Stimulated activated CD4-positive, alpha-beta T cell treated with anti-CD3 and anti-CD28 coated beads, Interleukin-4, amount 100 ng/mL, for 4 hours (primary cell): ENCODE results near the gene OR2M2.

Experiments used
- DNase-seq, 2 experiments: peaks; one replicate each; pipeline ENCODE4 v3.0.0-alpha.2; 2020

OR2M2 gene, protein sequence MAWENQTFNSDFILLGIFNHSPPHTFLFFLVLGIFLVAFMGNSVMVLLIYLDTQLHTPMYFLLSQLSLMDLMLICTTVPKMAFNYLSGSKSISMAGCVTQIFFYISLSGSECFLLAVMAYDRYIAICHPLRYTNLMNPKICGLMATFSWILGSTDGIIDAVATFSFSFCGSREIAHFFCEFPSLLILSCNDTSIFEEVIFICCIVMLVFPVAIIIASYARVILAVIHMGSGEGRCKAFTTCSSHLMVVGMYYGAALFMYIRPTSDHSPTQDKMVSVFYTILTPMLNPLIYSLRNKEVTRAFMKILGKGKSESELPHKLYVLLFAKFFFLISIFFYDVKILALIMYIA

GRCh38 chr1:248174521-248174920, at the start of gene OR2M2:
Gene OR2M2, plus strand, starts transcription at chr1:248174821. Its CDS starts 5,165 bp downstream, at chr1:248179986.
- no peak for DNase-seq

DNA sequence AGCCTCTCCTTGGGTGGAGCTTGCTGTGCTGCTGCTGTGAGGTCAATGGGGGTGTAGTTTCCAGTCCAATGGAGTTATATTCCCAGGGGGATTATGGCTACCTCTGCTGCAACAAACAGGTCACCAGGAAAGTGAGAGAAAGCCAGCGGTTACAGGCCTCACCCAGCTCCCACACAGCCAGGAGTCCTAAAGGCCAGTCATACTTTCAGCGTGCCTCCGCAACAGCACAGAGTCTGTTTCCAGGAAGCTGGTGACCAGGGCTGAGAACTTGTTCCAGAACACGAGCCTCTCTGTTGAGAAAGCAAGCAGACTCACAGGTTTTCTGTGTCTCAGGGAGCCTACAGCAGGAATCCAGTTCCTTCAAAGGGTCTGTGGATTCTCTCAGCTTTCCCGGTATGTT, 47.0 kb upstream of the OR2M2 start:
- no peak for DNase-seq

- no peak for DNase-seq
Observed at GRCh38 chr1:248136811-248137210, 37.8 kb upstream of the OR2M2 start.

DNA sequence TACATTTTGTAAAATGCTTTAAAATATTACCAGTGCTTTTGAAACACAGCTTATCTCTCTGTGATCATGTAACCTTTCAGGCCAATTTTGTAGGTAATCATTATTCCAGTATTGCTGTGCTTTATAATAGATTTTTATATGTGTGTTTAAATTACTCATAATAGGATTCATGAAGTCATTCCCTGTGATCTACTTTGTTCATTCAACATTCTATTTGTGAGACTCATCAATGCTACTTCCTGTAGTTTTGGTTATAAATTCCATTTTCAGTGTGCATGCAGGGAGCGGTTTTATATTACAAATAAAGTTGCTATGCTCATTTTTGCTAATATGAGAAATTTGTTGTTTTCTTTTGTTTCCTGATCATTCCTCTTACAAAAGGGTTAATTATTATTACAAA, 33.8 kb upstream of the OR2M2 start:
- no peak for DNase-seq

GRCh38 chr1:248143311-248143710, 31.3 kb upstream of the OR2M2 start:
- no peak for DNase-seq

GRCh38 chr1:248144513-248145198, 30.0 kb upstream of the OR2M2 start, which contains the start of gene OR2M5:
Gene OR2M5, plus strand, starts transcription at chr1:248145148. Its CDS starts 0 bp downstream, at chr1:248145148.
- DNase-seq = no peak

GRCh38 chr1:248152056-248152827, 22.4 kb upstream of the OR2M2 start:
- DNase-seq = no peak

GRCh38 chr1:248155927-248156326, 18.7 kb upstream of the OR2M2 start:
- no peak for DNase-seq

- no peak for DNase-seq
Observed at GRCh38 chr1:248158758-248159157, 15.9 kb upstream of the OR2M2 start.

DNA sequence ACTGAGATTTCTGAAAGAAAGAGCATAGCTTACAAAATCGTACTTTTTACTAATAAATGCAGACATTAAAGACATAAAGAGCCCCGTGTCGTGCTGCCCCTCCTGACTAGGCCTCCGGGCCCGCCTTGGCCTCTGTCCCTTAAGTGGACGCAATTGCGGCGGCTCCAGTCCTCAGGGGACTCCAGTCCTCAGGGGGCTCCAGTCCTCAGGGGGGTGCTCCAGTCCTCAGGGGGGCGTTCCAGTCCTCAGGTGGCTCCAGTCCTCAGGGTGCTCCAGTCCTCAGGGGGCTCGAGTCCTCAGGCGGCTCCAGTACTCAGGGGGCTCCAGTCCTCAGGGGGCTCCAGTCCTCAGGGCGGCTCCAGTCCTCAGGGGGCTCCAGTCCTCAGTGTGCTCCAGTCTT, 10.6 kb upstream of the OR2M2 start:
- DNase-seq = no peak

- DNase-seq = no peak
Observed at GRCh38 chr1:248165186-248165585, 9.4 kb upstream of the OR2M2 start.

- DNase-seq = no peak
Observed at GRCh38 chr1:248183996-248184395, 9.4 kb downstream of the OR2M2 start.

- DNase-seq = no peak
Observed at GRCh38 chr1:248187363-248187762, 12.7 kb downstream of the OR2M2 start.

- no peak for DNase-seq
Observed at GRCh38 chr1:248189026-248189425, 14.4 kb downstream of the OR2M2 start.

DNA sequence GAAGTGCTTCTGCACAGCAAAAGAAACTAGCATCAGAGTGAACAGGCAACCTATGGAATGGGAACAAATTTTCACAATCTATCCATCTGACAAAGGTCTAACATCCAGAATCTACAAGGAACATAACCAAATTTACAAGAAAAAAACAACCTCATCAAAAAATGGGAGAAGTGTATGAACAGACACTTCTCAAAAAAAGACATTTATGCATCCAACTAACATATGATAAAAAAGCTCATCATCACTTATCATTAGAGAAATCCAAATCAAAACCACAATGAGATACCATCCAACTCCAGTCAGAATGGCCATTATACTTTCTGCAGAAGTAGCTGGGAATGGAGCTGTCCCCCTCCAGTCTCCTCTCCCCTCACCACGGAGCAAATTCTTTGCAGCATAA, 19.5 kb downstream of the OR2M2 start:
- no peak for DNase-seq

DNA sequence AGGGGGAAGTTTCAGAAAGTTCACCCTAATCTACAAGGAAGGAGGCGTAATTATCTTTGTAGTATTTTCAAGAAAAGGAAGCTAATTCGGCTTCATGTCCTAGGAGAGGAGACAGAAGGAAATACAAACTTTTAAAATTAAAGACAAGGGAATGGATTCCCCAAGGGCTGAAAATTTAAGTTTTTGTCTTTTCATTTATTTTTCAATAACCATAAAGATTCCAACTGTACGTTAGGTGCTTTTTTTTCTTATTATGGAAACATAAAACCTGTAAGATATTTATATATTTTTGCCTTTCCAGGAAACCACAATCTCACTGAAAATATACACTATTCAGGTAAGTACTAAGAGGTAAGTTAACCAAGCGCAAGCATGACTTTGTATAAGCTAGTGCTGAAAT, 22.3 kb downstream of the OR2M2 start, which contains the start of gene OR2M3:
Gene OR2M3, plus strand, starts transcription at position 301 of the 400 bp plus-strand sequence. CDS start 5,803 bp downstream, outside the sequence.
- DNase-seq = no peak

GRCh38 chr1:248215880-248216279, 41.3 kb downstream of the OR2M2 start:
- no peak for DNase-seq

- DNase-seq = no peak
Observed at GRCh38 chr1:248225537-248225936, 50.9 kb downstream of the OR2M2 start.

- DNase-seq = no peak
Observed at GRCh38 chr1:248229360-248229908, 54.8 kb downstream of the OR2M2 start.
